Measurements from ENCODE around the gene SPSB3.

The SPSB3 gene

GRCh38 chr16:1820096-1820945 is 38.0 kb upstream of the SPSB3 start:
- 100% methylated on average over 18 of the region's 25 CpGs for WGBS (ENCODE audit: insufficient coverage)
- peak in 2 of 3 donors; percentile 21 to 53 for DNase-seq
- no peak overlapping the region for H3K4me3 ChIP-seq (ENCODE audit: control insufficient read depth in 1 of 7, extremely low read depth in 1 of 7, insufficient read depth in 4 of 7, low read depth in 2 of 7, low read length in 6 of 7)
- no peak overlapping the region for H3K27ac ChIP-seq (ENCODE audit: insufficient read depth in 1 of 2, low read depth in 1 of 2, low read length in 2 of 2, poor library complexity in 1 of 2, severe bottlenecking in 2 of 2)
- POLR2A ChIA-PET: no interaction called here
- H3K27me3 ChIP-seq (replicated peaks in 2 of 5; ENCODE audit: control insufficient read depth in 4 of 5, insufficient read depth in 5 of 5, low read length in 4 of 5): no peaks in the 10 kb centered on the region
- no peaks in the 10 kb centered on the region for H3K9me3 ChIP-seq (ENCODE audit: control extremely low read depth in 1 of 5, control insufficient read depth in 4 of 5, insufficient read depth in 2 of 5, low read depth in 1 of 5, low read length in 4 of 5)
- peaks cover 0 to 3% (median 3%) of the 10 kb centered on the region in 4 experiments for H3K4me1 ChIP-seq (ENCODE audit: control extremely low read depth in 1 of 4, control insufficient read depth in 4 of 4, insufficient read depth in 4 of 4, low read length in 3 of 4)
- CTCF ChIA-PET: no interaction called here
- H3K36me3 ChIP-seq (ENCODE audit: control insufficient read depth in 4 of 4, insufficient read depth in 4 of 4, low read length in 3 of 4): peaks cover 6 to 61% (median 35%) of the 10 kb centered on the region in 4 experiments

- ChIA-PET CTCF (no interaction called here), POLR2A (no interaction called here)
- Histone ChIP-seq H3K36me3 (ENCODE audit: control insufficient read depth in 4 of 4, insufficient read depth in 4 of 4, low read length in 3 of 4) (peaks cover 6 to 62% (median 37%) of the 10 kb centered on the region in 4 experiments), H3K27me3 (replicated peaks in 2 of 5; ENCODE audit: control insufficient read depth in 4 of 5, insufficient read depth in 5 of 5, low read length in 4 of 5) (no peaks in the 10 kb centered on the region), H3K4me1 (ENCODE audit: control extremely low read depth in 1 of 4, control insufficient read depth in 4 of 4, insufficient read depth in 4 of 4, low read length in 3 of 4) (no peaks in the 10 kb centered on the region), H3K27ac (ENCODE audit: insufficient read depth in 1 of 2, low read depth in 1 of 2, low read length in 2 of 2, poor library complexity in 1 of 2, severe bottlenecking in 2 of 2) (no peak overlapping the region), H3K4me3 (ENCODE audit: control insufficient read depth in 1 of 7, extremely low read depth in 1 of 7, insufficient read depth in 4 of 7, low read depth in 2 of 7, low read length in 6 of 7) (no peak overlapping the region), H3K9me3 (ENCODE audit: control extremely low read depth in 1 of 5, control insufficient read depth in 4 of 5, insufficient read depth in 2 of 5, low read depth in 1 of 5, low read length in 4 of 5) (no peaks in the 10 kb centered on the region)
- WGBS (ENCODE audit: insufficient coverage): 96% methylated on average over 14 of the region's 15 CpGs
- no peak for DNase-seq
Measured at GRCh38 chr16:1819611-1820010, 37.2 kb upstream of the SPSB3 start.

GRCh38 chr16:1818873-1819525 is 36.6 kb upstream of the SPSB3 start:
- peaks cover 6 to 62% (median 37%) of the 10 kb centered on the region in 4 experiments for H3K36me3 ChIP-seq (ENCODE audit: control insufficient read depth in 4 of 4, insufficient read depth in 4 of 4, low read length in 3 of 4)

GRCh38 chr16:1818204-1818872 is 36.0 kb upstream of the SPSB3 start:
- no peak overlapping the region for H3K27ac ChIP-seq (ENCODE audit: insufficient read depth in 1 of 2, low read depth in 1 of 2, low read length in 2 of 2, poor library complexity in 1 of 2, severe bottlenecking in 2 of 2)
- H3K27me3 ChIP-seq (replicated peaks in 2 of 5; ENCODE audit: control insufficient read depth in 4 of 5, insufficient read depth in 5 of 5, low read length in 4 of 5): no peaks in the 10 kb centered on the region
- no peak for DNase-seq
- WGBS (ENCODE audit: insufficient coverage): 96% methylated on average over 23 of the region's 27 CpGs
- no peak overlapping the region for H3K4me3 ChIP-seq (ENCODE audit: control insufficient read depth in 1 of 7, extremely low read depth in 1 of 7, insufficient read depth in 4 of 7, low read depth in 2 of 7, low read length in 6 of 7)
- ChIA-PET POLR2A (no interaction called here), CTCF (no interaction called here)
- no peaks in the 10 kb centered on the region for H3K4me1 ChIP-seq (ENCODE audit: control extremely low read depth in 1 of 4, control insufficient read depth in 4 of 4, insufficient read depth in 4 of 4, low read length in 3 of 4)
- H3K36me3 ChIP-seq (ENCODE audit: control insufficient read depth in 4 of 4, insufficient read depth in 4 of 4, low read length in 3 of 4): peaks cover 7 to 64% (median 41%) of the 10 kb centered on the region in 4 experiments
- no peaks in the 10 kb centered on the region for H3K9me3 ChIP-seq (ENCODE audit: control extremely low read depth in 1 of 5, control insufficient read depth in 4 of 5, insufficient read depth in 2 of 5, low read depth in 1 of 5, low read length in 4 of 5)

More at GRCh38 chr16:1818873-1819525, 36.6 kb upstream of the SPSB3 start:
- no peak for DNase-seq
- ChIA-PET POLR2A (no interaction called here), CTCF (no interaction called here)
- WGBS (ENCODE audit: insufficient coverage): 99% methylated on average over 32 of the region's 35 CpGs
- Histone ChIP-seq H3K4me3 (ENCODE audit: control insufficient read depth in 1 of 7, extremely low read depth in 1 of 7, insufficient read depth in 4 of 7, low read depth in 2 of 7, low read length in 6 of 7) (no peak overlapping the region), H3K9me3 (ENCODE audit: control extremely low read depth in 1 of 5, control insufficient read depth in 4 of 5, insufficient read depth in 2 of 5, low read depth in 1 of 5, low read length in 4 of 5) (no peaks in the 10 kb centered on the region), H3K27ac (ENCODE audit: insufficient read depth in 1 of 2, low read depth in 1 of 2, low read length in 2 of 2, poor library complexity in 1 of 2, severe bottlenecking in 2 of 2) (no peak overlapping the region), H3K27me3 (replicated peaks in 2 of 5; ENCODE audit: control insufficient read depth in 4 of 5, insufficient read depth in 5 of 5, low read length in 4 of 5) (no peaks in the 10 kb centered on the region), H3K4me1 (ENCODE audit: control extremely low read depth in 1 of 4, control insufficient read depth in 4 of 4, insufficient read depth in 4 of 4, low read length in 3 of 4) (no peaks in the 10 kb centered on the region)

GRCh38 chr16:1817716-1818115 is 35.3 kb upstream of the SPSB3 start:
- Histone ChIP-seq H3K27me3 (replicated peaks in 2 of 5; ENCODE audit: control insufficient read depth in 4 of 5, insufficient read depth in 5 of 5, low read length in 4 of 5) (no peaks in the 10 kb centered on the region), H3K9me3 (ENCODE audit: control extremely low read depth in 1 of 5, control insufficient read depth in 4 of 5, insufficient read depth in 2 of 5, low read depth in 1 of 5, low read length in 4 of 5) (no peaks in the 10 kb centered on the region), H3K27ac (ENCODE audit: insufficient read depth in 1 of 2, low read depth in 1 of 2, low read length in 2 of 2, poor library complexity in 1 of 2, severe bottlenecking in 2 of 2) (no peak overlapping the region), H3K4me3 (ENCODE audit: control insufficient read depth in 1 of 7, extremely low read depth in 1 of 7, insufficient read depth in 4 of 7, low read depth in 2 of 7, low read length in 6 of 7) (no peak overlapping the region), H3K36me3 (ENCODE audit: control insufficient read depth in 4 of 4, insufficient read depth in 4 of 4, low read length in 3 of 4) (peaks cover 9 to 65% (median 41%) of the 10 kb centered on the region in 4 experiments), H3K4me1 (ENCODE audit: control extremely low read depth in 1 of 4, control insufficient read depth in 4 of 4, insufficient read depth in 4 of 4, low read length in 3 of 4) (peaks cover 0 to 3% (median 3%) of the 10 kb centered on the region in 4 experiments)
- no peak for DNase-seq
- WGBS (ENCODE audit: insufficient coverage): 98% methylated on average over 17 of the region's 17 CpGs
- CTCF ChIA-PET: no interaction called here
- POLR2A ChIA-PET: no interaction called here

- 100% methylated on average over 3 of the region's 9 CpGs for WGBS (ENCODE audit: insufficient coverage)
- Histone ChIP-seq H3K4me3 (ENCODE audit: control insufficient read depth in 1 of 7, extremely low read depth in 1 of 7, insufficient read depth in 4 of 7, low read depth in 2 of 7, low read length in 6 of 7) (no peak overlapping the region), H3K4me1 (ENCODE audit: control extremely low read depth in 1 of 4, control insufficient read depth in 4 of 4, insufficient read depth in 4 of 4, low read length in 3 of 4) (peaks cover 0 to 4% (median 3%) of the 10 kb centered on the region in 4 experiments), H3K27me3 (replicated peaks in 2 of 5; ENCODE audit: control insufficient read depth in 4 of 5, insufficient read depth in 5 of 5, low read length in 4 of 5) (no peaks in the 10 kb centered on the region), H3K9me3 (ENCODE audit: control extremely low read depth in 1 of 5, control insufficient read depth in 4 of 5, insufficient read depth in 2 of 5, low read depth in 1 of 5, low read length in 4 of 5) (no peaks in the 10 kb centered on the region), H3K27ac (ENCODE audit: insufficient read depth in 1 of 2, low read depth in 1 of 2, low read length in 2 of 2, poor library complexity in 1 of 2, severe bottlenecking in 2 of 2) (no peak overlapping the region), H3K36me3 (ENCODE audit: control insufficient read depth in 4 of 4, insufficient read depth in 4 of 4, low read length in 3 of 4) (peaks cover 9 to 60% (median 37%) of the 10 kb centered on the region in 4 experiments)
- DNase-seq: no peak
- CTCF ChIA-PET: no interaction called here
- POLR2A ChIA-PET: no interaction called here
Measured at GRCh38 chr16:1817276-1817589, 34.9 kb upstream of the SPSB3 start.

Measured in common myeloid progenitor, CD34-positive (primary cell).